Measurements from ENCODE around the gene FGF2. TPM values are rescaled to one million over a fixed set of nuclear protein-coding genes. Genes with fewer than 3 reads are reported as not detected.
A peak's percentile ranks its signal among the peaks of the same experiment; 100 is the strongest.

The FGF2 gene
- total RNA-seq, 1 experiment from 2014 or later, result 25.5 TPM

DNA sequence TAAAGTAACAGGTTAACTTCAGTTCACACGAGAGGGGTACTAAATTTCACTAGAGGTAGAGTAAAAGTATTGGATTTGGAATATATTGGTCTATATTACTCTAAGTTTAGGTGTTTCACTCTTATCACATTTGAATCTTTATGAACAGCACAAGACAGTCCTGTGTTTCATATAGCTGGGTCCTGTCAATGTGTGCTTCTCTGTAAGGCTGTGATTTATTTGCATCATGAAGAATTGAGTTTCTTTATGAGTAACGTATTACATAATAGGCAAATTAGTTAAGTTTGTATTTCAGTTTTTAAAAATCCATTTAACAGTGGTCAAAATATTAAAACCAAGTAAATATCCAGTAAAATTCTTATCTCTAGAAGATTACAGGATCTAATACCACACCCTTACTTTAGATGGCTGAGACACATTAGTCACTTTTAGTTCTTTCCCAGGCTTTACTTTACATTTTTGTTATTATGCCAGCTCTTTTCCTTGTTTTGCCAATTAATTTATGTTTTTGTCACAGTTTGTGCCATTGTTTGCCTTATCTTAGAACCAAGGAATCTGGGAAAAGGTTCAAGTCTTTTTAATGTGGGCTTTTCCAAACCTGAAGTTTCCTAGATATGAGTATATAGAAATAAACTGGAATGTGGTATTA lies 63.6 kb downstream of the FGF2 start:
- DNase-seq (ENCODE audit: low read depth), result peak; percentile 37

DNA sequence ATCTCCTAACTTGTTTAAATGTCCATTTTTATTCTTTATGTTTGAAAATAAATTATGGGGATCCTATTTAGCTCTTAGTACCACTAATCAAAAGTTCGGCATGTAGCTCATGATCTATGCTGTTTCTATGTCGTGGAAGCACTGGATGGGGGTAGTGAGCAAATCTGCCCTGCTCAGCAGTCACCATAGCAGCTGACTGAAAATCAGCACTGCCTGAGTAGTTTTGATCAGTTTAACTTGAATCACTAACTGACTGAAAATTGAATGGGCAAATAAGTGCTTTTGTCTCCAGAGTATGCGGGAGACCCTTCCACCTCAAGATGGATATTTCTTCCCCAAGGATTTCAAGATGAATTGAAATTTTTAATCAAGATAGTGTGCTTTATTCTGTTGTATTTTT lies 68.2 kb downstream of the FGF2 start:
- no peak for DNase-seq (ENCODE audit: low read depth)

GRCh38 chr4:122895336-122895995 lies 68.8 kb downstream of the FGF2 start:
- DNase-seq (ENCODE audit: low read depth), result no peak

GRCh38 chr4:122896270-122896669 lies 69.6 kb downstream of the FGF2 start:
- DNase-seq (ENCODE audit: low read depth), result no peak

DNA sequence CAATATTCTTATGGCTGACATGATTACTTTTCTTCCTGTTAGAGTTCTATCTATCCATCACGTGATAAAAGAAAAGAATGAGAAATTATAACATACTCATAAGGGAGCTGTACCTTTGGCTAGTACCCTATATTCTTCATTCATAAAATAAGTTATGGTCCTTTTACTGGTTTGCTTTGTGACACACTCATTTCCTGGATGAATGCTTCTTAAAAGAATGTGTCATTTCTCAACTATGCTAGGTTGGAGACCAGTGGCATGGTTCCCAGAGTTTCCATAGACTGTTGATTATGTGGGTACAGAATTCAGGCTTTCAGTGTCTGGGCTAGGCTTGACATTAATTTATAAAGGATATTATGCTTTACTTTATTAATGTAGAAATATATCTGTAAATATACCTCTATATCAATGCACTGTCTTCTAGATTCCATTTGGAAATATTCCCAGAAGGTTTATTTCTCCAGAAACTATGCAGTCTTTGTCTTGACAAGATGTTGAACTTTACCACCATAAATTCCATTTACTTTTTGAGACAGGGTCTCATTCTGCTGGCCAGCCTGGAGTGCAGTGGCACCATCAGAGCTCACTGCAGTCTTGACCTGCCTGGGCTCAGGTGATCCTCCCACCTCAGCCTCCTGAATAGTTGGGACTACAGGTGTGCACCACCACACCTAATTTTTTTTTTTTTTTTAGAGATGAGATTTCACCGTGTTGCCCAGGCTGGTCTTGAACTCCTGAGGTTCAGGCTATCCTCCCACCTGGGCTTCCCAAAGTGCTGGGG lies 71.9 kb downstream of the FGF2 start:
- DNase-seq (ENCODE audit: low read depth), result peak; percentile 95

- DNase-seq (ENCODE audit: low read depth), result no peak
Observed at GRCh38 chr4:122899682-122900081, 73.1 kb downstream of the FGF2 start.

GRCh38 chr4:122900314-122900713 lies 73.7 kb downstream of the FGF2 start:
- no peak for DNase-seq (ENCODE audit: low read depth)

DNA sequence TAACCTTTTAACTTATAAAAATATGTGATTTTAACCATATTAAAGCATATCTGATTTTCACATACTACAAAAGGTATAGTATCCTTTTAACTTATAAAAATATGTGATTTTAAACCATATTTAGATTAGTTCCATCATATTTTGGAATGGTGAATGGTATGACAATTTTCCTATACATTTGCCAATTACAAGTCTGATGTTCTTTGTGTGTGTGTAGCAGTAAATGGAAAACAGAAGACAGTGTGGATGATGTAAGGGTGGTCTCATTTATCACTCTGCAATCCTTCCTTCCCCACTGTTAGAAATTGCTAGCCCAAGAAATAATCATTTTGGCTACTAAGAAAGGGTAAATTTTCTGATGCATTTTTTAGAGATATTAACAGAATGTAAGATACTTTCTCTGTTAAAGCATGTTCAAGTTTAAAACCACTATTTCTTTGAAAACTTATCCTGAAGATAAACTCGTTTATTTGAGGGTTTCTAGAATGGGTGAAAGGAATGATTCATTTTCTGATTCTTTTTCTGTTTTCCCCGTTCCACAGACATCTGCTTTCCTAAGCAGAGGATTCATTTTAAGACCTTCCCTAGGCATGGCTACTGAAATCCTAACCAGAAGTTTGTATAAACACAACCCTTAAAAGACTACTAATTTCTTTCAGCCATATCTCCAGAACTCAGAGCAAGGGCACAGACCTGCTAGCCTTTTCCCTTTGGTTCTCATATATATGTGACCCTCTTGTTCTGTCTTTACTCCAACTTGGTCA lies 74.8 kb downstream of the FGF2 start:
- DNase-seq (ENCODE audit: low read depth), result no peak

DNA sequence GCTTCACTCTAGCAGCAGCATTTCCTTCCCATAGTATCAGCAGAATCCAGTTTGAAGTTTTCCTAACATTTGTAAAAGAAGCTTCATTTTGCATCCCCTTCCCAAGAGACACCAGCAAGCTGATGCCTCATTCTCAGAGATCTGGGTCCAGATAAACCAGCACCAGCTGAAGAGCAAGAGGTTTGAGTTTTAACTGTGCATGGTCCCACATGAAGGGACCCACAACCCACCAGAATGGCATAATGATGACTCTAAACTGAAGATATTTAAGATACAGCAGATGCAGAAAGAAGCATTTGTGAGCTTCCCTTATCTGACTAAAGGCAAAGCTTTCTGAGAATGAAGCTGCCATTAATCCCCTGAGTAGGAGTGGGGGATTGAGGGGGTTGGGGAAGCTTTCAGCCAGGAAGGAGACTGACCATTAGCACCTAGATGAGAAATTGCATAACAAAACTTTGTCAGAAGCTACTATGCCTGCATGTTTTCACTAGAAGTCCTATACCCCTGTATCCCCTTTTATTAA lies 77.2 kb downstream of the FGF2 start:
- DNase-seq (ENCODE audit: low read depth), result no peak

DNA sequence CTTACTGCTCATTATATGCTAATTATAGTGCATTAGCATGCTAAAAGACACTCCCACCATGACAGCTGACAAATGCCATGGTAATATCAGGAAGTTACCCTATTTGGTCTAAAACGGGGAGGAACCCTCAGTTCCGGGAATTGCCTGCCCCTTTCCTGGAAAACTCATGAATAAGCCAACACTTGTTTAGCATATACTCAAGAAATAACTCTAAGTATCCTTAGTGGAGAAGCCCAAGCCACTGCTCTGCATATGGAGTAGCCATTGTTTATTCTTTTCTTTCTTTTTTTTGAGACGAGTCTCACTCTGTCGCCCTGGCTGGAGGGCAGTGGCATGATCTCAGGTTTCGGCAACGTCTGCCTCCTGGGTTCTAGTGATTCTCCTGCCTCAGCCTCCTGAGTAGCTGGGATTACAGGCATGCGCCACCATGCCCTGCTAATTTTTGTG lies 80.3 kb downstream of the FGF2 start:
- no peak for DNase-seq (ENCODE audit: low read depth)

GRCh38 chr4:122908223-122908622 lies 81.6 kb downstream of the FGF2 start:
- DNase-seq (ENCODE audit: low read depth), result no peak

- no peak for DNase-seq (ENCODE audit: low read depth)
Observed at GRCh38 chr4:122909683-122910082, 83.1 kb downstream of the FGF2 start.

DNA sequence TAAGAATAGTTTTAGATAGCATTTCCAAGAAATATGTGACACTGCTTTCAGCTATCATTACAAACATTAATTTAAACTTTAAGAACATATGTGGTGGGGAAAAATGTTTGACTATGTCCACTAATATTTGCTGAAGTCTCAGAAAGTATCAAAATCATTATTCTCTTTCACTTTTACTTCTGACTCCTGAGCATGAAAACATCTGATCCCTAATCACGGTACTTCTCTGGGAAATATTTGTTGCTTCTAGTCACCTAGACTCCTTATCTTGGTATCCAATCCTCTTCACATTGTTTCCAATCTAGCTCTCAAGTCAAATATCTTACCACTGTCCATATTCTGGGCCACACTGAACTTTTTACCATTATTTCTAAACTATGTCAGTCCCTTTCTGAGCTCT lies 85.0 kb downstream of the FGF2 start:
- no peak for DNase-seq (ENCODE audit: low read depth)

DNA sequence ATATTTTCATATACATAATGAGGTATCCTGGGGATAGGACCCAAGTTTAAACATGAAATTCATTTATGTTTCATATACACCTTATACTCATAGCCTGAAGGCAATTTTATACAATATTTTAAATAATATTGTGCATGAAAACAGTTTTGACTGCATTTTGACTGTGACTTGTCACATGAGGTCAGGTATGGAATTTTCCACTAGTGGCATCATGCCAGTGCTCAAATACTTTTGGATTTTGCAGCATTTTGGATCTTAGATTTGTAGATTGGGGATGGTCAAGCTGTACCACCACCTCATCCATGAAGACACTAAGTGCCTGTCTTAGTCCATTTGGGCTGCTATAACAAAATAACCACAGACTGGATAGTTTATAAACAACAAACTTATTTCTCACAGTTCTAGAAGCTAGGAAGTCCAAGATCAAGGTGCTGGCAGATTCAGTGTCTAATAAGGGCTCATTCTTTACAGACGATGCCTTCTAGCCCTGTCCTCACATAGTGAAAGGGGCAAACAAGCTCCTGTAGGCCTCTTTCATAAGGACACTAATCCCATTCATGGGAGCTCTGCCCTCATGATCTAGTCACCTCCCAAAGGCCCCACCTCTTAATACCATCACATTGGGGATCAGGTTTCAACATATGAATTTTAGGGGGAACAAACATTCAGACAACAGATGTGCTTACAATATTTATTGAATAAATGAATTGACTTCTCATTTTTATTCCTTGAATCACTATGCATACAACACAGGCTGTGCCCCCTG lies 86.4 kb downstream of the FGF2 start:
- no peak for DNase-seq (ENCODE audit: low read depth)

DNA sequence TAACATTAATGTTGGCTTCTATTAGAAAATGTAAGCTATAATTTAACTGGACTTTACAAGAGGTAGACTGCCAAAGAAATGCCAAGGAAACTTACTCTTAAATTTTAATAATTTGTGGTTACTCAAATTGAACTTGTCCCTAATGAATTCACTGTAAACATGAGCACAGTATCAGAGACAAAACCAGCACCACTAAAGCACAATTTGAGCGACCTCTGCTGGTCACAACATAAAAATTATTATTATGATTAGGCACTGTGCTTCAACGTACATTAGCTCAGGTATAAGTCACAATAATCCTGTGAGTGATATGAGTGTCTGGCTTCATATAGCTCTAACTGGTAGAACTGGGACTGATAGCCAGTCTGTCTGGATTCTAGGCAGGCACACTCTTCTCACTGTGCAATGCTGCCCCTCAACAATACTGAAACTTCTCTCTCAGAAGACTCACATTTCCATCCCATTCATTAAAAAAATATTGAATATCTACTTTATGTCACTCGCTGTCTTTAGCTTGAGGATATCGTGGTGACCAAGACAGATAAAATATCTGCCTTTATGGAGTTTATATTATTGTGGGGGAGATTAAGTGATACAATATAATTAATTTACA lies 87.8 kb downstream of the FGF2 start:
- peak; percentile 35 for DNase-seq (ENCODE audit: low read depth)

- DNase-seq (ENCODE audit: low read depth), result peak; percentile 50
Observed at GRCh38 chr4:122914938-122915337, 88.3 kb downstream of the FGF2 start.

DNA sequence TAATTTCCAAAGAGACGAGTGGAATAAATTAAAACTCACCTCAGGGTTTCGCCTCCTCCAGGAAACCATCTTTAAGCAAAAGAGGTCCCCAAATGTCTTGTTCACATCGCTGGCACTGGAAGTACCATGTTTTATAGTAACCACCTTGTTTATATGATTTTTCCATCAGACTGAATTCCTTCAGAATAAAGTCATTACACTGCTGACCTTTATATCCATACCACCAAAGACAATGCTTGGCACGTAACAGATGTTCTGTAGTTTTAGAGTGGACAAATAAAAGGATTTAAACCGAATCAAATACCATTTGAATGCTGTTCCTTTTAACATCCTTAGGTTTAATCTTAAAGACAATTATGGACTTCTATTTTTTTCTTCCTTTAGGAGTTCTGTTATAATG lies 91.1 kb downstream of the FGF2 start:
- DNase-seq (ENCODE audit: low read depth), result peak; percentile 82

- no peak for DNase-seq (ENCODE audit: low read depth)
Observed at GRCh38 chr4:122920473-122920872, 93.8 kb downstream of the FGF2 start.

- no peak for DNase-seq (ENCODE audit: low read depth)
Observed at GRCh38 chr4:122921300-122921699, 94.7 kb downstream of the FGF2 start.
